Stimulated activated CD4-positive, alpha-beta T cell treated with anti-CD3 and anti-CD28 coated beads, Interleukin-4, amount 100 ng/mL, for 24 hours (primary cell): ENCODE measurements around the gene DGKI.

Source experiments
- DNase-seq: peaks from one replicate; pipeline ENCODE4 v3.0.0-alpha.2; 2020

Gene DGKI

DNA sequence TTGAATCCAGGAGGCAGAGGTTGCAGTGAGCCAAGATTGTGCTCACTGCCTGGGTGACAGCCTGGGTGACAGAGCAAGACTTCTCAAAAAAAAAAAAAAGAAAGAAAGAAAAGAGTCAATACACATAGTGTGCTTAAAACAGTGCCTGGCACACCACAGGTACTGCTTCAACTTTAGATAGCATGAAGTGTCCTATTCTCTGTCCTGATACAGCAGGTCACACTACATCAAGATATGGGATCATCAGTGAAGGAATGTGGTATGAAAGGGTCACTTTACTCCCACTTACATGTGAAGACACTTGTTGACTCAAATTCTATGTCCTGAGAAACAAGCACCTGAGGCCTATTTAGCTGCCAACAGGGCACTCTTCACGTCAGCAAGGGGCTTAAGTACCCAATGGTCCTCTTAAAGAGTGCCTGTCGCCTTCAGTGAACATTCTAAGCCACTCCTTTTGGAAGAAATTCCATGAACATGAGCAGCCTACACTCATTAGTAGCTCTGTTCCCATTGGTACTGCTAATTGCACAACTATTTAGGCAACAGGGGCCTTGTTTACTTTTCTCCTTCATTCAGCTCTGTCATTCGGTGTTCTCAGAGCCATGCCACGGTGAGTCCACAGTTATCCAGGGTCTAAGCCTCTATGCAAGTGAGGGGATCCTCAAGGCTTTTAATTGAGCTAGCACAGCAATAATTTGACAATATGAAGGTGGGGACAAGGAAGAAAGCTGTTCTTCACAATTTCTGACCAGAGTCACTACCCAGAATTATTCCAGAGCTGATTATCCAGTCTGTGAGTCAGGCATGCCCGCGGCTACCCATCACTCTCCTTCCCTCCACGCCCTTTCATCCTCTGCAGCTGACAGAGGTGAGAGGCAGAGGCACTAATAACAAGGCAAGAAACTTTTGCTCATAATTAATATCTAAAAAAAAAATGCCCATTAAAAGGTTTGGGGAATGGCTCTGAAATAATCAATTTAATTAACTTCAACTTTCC is 446.6 kb downstream of the DGKI start:
- no peak for DNase-seq

GRCh38 chr7:137396051-137396450 is 450.7 kb downstream of the DGKI start:
- no peak for DNase-seq

GRCh38 chr7:137395420-137395819 is 451.4 kb downstream of the DGKI start:
- no peak for DNase-seq

DNA sequence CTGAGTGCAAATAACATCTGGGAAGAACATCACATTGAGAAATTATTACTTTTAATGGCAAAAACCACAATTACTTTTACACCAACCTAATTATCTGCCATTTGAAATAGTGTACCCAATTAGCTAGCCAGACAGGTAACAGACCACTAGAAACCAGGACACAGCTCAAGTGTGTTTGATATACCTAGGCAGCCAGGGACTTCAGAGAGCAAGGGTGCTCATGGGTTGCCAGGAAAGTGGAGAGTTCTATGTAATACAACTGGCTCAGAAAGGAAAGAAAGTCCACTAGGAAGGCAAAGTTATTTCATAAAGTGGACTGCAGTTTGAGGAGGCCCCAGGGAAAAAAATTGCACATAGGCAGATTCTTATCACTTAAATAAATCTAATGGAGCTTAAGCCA is 453.2 kb downstream of the DGKI start:
- DNase-seq: no peak

DNA sequence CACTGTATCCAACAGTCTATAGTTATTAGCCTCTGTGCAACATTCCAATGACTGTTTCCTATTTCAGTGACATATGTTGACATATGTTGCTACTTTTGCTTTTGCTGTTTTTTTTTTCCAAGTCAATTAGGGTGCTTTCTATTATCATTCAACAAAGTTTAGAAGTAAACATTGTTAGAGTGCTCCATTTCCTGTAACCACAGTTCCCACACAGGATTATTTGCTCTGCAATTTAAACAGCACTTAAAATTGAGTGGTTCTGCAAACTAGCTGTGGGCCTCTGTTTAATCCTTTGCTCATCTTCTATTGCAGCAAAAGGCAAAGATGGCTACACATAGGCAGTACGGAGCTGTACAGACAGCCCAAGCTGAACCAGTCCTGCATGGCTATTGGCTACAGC is 456.7 kb downstream of the DGKI start:
- DNase-seq: no peak

- no peak for DNase-seq
Observed at GRCh38 chr7:137388916-137389315, 457.9 kb downstream of the DGKI start.

DNA sequence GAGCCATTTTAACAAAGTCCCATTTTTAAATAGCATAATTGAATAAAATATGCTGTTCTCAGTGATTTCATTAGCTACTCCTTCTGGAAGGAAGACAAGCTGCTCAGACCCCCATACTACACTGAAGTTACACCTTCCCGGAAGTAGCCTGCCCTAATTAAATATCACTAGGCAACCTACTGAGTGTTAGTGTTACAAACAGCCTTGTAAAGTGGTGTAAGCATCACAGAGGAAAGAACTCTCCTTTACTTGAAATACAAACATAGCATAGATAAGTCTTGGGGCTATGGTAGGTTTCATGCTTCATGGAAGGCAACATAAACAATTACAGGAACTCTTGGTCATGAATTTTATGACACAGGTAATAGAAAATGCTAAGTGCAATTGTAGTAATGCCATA is 459.8 kb downstream of the DGKI start:
- DNase-seq: no peak

DNA sequence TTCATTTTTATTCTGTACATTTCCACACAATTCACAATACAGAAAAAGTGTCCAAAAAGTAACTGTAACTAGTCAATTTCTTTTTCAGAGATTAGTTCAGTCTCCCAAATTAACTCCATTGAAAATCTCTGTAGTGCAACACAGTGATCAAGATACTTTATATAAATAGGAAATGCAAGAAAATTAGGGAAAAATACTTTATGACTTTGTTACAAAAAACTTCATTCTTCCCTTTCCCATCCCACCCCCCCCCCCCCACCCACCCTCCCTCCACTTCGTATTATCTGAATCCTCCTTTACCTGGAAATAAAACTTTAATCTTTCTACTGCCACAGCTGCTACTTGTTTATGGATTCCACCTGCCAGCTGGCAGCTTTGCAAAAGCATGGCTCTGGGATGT is 465.7 kb downstream of the DGKI start:
- no peak for DNase-seq

DNA sequence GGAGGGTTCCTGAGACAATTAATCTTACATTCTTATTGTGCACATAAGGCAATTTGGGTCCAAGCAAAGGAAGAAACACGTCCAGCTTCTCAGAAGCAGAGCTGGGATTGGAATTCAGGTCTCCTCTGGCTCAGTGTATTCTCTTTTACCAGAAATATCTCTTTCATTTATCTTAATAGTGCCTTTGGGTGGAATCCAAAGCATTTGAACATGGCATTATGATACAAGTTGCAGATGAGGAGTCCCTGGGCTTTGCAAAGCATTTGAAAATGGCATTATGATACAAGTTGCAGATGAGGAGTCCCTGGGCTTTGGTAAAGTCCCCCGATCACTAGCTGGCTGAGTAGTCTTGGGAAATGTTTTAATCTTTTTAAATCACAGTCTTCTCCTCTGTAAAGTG is 473.3 kb downstream of the DGKI start:
- DNase-seq: no peak

- DNase-seq: no peak
Observed at GRCh38 chr7:137371616-137372015, 475.2 kb downstream of the DGKI start.

DNA sequence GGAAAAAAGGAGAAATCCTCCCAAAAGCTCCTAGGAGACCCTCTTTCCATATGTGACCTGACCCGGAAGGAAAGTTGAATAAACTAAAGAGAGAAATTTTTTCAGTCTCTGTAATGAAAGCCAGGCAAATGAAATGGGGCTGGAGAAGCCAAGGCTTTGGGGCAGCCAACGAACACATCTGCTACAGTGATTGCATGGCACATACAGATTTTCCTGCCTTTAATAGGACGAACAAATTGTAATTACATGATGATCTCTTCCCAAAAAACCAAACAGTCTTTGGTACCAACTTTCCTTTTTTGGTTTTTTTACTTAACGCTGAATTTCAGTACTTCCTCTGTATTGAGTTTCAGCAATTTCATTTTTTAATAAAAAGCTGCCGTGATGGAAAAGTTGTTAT is 479.8 kb downstream of the DGKI start:
- DNase-seq: no peak

DNA sequence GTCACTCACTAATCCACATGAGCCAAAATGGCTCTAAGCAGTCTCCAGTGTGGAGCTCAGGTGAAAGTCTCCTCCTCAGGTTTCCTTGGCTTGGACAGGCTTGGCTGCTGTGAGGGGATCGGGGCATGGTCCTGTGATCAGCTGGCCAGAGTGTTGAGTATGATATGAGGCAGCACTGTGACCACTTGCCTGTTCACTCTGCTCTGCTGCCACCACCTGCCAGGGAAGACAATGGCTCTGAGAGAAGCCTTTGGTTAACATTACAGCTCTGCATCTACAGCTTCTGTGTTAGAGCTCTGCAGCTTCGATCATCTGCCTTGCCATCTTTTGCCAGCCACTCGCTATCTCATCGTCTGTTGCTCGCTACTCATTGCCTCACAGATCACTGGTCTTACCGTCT is 483.1 kb downstream of the DGKI start:
- DNase-seq: no peak

- DNase-seq: no peak
Observed at GRCh38 chr7:137360087-137360679, 486.6 kb downstream of the DGKI start.

GRCh38 chr7:137354961-137355360 is 491.8 kb downstream of the DGKI start:
- DNase-seq: no peak

- no peak for DNase-seq
Observed at GRCh38 chr7:137354396-137354795, 492.4 kb downstream of the DGKI start.

GRCh38 chr7:137351941-137352340 is 494.8 kb downstream of the DGKI start:
- no peak for DNase-seq

DNA sequence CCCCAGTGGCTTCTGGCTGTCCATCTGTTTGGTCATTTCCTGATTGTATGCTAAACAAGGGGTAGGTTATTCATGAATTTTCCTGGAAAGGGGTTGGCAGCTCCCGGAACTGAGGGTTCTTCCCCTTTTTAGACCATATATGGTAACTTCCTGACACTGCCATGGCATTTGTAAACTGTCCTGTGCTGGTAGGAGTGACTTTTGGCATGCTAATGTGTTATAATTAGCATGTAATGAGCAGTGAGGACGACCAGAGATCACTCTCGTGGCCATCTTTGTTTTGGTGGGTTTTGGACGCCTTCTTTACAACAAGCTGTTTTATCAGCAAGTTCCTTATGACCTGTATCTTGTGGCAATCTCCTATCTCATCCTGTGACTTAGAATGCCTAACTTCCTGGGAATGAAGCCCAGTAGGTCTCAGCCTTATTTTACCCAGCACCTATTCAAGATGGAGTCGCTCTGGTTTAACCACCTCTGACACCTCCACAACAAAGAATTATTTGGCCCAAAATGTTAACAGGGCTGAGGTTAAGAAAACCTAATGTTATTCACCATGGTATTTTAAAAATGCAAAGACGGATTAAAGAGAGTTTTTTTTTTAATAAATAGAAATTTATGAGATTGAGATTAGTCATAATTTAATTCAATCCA is 500.9 kb downstream of the DGKI start:
- DNase-seq: no peak

- no peak for DNase-seq
Observed at GRCh38 chr7:137343281-137343841, 503.4 kb downstream of the DGKI start, which contains the start of gene PTN. Gene PTN, minus strand, starts transcription at chr7:137343733. Its CDS starts 88,760 bp downstream, at chr7:137254973.

GRCh38 chr7:137342828-137343261 is 503.9 kb downstream of the DGKI start:
- no peak for DNase-seq

- no peak for DNase-seq
Observed at GRCh38 chr7:137342265-137342664, 504.5 kb downstream of the DGKI start.

GRCh38 chr7:137337902-137338301 is 508.9 kb downstream of the DGKI start:
- DNase-seq: no peak

DNA sequence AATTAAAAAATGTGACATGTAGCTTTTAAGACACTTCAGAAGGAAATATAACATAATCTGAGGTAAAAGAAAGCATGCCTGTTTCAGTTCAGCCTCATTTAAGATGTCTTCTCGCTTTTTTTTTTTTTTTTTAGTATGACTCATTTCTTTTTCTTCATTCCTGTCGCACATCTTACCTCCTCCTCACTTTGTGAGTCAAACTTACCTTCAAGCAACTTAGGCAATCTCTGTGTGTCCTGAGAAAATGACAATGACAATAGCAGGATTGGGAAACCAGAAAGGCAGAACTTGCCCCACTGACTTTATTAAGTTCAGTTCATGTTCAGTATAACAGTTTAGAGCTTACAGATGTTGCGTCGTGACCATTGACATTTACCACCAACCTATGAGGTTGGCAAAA is 511.0 kb downstream of the DGKI start:
- DNase-seq: no peak

GRCh38 chr7:137331378-137331777 is 515.4 kb downstream of the DGKI start:
- DNase-seq: no peak
